GM23338 (cell line): ENCODE results near the gene IFT43.

Experiments
- CTCF ChIP-seq, 2 experiments: fragments of 200-600 bp in 1 of 2; sonication (generic) in 1 of 2; conservative IDR thresholded peaks; 2 replicates each; pipeline versions ENCODE4 v1.5.1 to v1.6.1; 2016 to 2017; ENCODE audit warnings: antibody characterized with exemption in 2 of 2, low read depth in 2 of 2, mild to moderate bottlenecking in 2 of 2, moderate library complexity in 1 of 2
- EZH2phosphoT487 ChIP-seq: fragments of 200-600 bp; sonication (generic); IDR thresholded peaks from one replicate; pipeline ENCODE4 v1.8.1; 2018; ENCODE audit warnings: antibody characterized with exemption; ENCODE audit not compliant: unreplicated experiment

DNA sequence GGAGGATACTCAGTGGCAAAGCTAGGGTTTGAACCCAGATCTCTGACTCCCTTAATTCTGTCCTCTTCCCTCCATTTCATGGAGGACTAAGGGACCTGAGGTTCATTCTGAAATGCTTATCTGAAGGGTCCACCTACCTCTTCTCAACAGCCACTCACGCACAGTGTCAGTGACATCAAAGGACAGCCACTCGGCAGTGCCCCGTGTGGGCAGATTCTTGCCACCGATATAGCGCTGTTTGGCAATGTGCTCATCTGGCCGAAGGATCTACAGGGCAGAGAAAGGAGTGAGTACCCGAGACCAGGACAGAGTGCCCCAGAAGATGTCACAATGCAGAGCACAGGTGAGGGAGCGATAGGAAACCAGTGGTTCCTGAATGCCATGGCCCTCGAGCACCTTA lies 14.6 kb upstream of the IFT43 start:
- TF ChIP-seq EZH2phosphoT487 (no peak), CTCF (conservative IDR thresholded peaks at IDR 0.05; ENCODE audit: low read depth in 2 of 2) (peak in 1 of 2 experiments; percentile 26; a peak in 2 of 4 replicates)
